Brain microvascular endothelial cell (primary cell): Measurements from ENCODE around the gene CATSPER3.

Experiments used
- DNase-seq: peaks from one replicate; pipeline ENCODE4 v3.0.0-alpha.2; 2020
- H3K27ac ChIP-seq: fragments of 250-450 bp; sonication (Bioruptor Pico); 2 replicates; pipeline ENCODE4 v1.5.1; 2020; ENCODE audit warnings: mild to moderate bottlenecking, moderate library complexity
- H3K27me3 ChIP-seq: fragments of 250-450 bp; sonication (Bioruptor Pico); replicated peaks from 2 replicates; pipeline ENCODE4 v1.5.1; 2020; ENCODE audit warnings: mild to moderate bottlenecking
- H3K36me3 ChIP-seq: fragments of 250-450 bp; sonication (Bioruptor Pico); replicated peaks from 2 replicates; pipeline ENCODE4 v1.5.1; 2020; ENCODE audit warnings: mild to moderate bottlenecking
- H3K4me3 ChIP-seq: 2 replicates; pipeline ENCODE4 v1.5.1; 2011; ENCODE audit warnings: low read depth, mild to moderate bottlenecking, control low read depth, low read length, moderate library complexity
- CTCF ChIP-seq: IDR thresholded peaks from 2 replicates; pipeline ENCODE4 v1.5.1; 2011; ENCODE audit warnings: low read depth, mild to moderate bottlenecking, moderate library complexity, low read length, control low read depth, inconsistent platforms; ENCODE audit errors: missing control alignments
- in situ Hi-C: cut with HindIII; loops from 2 replicates; pipeline ENCODE4 v1.10.0; 2017; ENCODE audit warnings: low sequenced_read_pairs, low pct_ligation_motif_present

Gene CATSPER3

GRCh38 chr5:135051872-135052271 lies 84.2 kb downstream of the CATSPER3 start:
- no peak overlapping the region for H3K27ac ChIP-seq
- no peak overlapping the region for H3K4me3 ChIP-seq
- peaks cover 45% of the 10 kb centered on the region for H3K27me3 ChIP-seq
- no peaks in the 10 kb centered on the region for H3K36me3 ChIP-seq
- in situ Hi-C loops, result no loop called here
- no peak for TF ChIP-seq CTCF
- DNase-seq, result no peak

GRCh38 chr5:135052511-135053145 lies 84.9 kb downstream of the CATSPER3 start:
- Histone ChIP-seq H3K27ac (no peak overlapping the region), H3K36me3 (no peaks in the 10 kb centered on the region), H3K27me3 (peaks cover 42% of the 10 kb centered on the region), H3K4me3 (no peak overlapping the region)
- TF ChIP-seq CTCF, result no peak
- no peak for DNase-seq
- in situ Hi-C loops, result no loop called here

GRCh38 chr5:135053278-135053677 lies 85.6 kb downstream of the CATSPER3 start:
- no peak for DNase-seq
- in situ Hi-C loops, result no loop called here
- H3K36me3 ChIP-seq, result no peaks in the 10 kb centered on the region
- peaks cover 38% of the 10 kb centered on the region for H3K27me3 ChIP-seq
- TF ChIP-seq CTCF, result no peak
- H3K27ac ChIP-seq, result no peak overlapping the region
- H3K4me3 ChIP-seq, result no peak overlapping the region

GRCh38 chr5:135053989-135054388 lies 86.3 kb downstream of the CATSPER3 start:
- no peak for TF ChIP-seq CTCF
- Histone ChIP-seq H3K36me3 (no peaks in the 10 kb centered on the region), H3K4me3 (no peak overlapping the region), H3K27ac (no peak overlapping the region), H3K27me3 (peaks cover 35% of the 10 kb centered on the region)
- in situ Hi-C loops, result no loop called here
- no peak for DNase-seq

GRCh38 chr5:135054546-135054945 lies 86.8 kb downstream of the CATSPER3 start:
- Histone ChIP-seq H3K27ac (no peak overlapping the region), H3K27me3 (peaks cover 29% of the 10 kb centered on the region), H3K4me3 (no peak overlapping the region), H3K36me3 (no peaks in the 10 kb centered on the region)
- in situ Hi-C loops, result no loop called here
- no peak for DNase-seq
- no peak for TF ChIP-seq CTCF

- no peak for TF ChIP-seq CTCF
- in situ Hi-C loops, result no loop called here
- Histone ChIP-seq H3K27ac (no peak overlapping the region), H3K36me3 (no peaks in the 10 kb centered on the region), H3K27me3 (peaks cover 23% of the 10 kb centered on the region), H3K4me3 (no peak overlapping the region)
- DNase-seq, result no peak
Measured at GRCh38 chr5:135055396-135055795, 87.7 kb downstream of the CATSPER3 start.
